Measurements from ENCODE around the gene IFFO2. TPM values are rescaled to one million over a fixed set of nuclear protein-coding genes. Genes with fewer than 3 reads are reported as not detected.

Gene IFFO2
- total and polyA plus RNA-seq, 2 of the 13 experiments (the other 11 are each of a cell fraction or from before 2014, with no cell fraction given): 7.3 to 16.7 TPM

- TF ChIP-seq, protein P1, sequence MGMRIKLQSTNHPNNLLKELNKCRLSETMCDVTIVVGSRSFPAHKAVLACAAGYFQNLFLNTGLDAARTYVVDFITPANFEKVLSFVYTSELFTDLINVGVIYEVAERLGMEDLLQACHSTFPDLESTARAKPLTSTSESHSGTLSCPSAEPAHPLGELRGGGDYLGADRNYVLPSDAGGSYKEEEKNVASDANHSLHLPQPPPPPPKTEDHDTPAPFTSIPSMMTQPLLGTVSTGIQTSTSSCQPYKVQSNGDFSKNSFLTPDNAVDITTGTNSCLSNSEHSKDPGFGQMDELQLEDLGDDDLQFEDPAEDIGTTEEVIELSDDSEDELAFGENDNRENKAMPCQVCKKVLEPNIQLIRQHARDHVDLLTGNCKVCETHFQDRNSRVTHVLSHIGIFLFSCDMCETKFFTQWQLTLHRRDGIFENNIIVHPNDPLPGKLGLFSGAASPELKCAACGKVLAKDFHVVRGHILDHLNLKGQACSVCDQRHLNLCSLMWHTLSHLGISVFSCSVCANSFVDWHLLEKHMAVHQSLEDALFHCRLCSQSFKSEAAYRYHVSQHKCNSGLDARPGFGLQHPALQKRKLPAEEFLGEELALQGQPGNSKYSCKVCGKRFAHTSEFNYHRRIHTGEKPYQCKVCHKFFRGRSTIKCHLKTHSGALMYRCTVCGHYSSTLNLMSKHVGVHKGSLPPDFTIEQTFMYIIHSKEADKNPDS (CRISPR knock-in tag; IDR thresholded peaks at IDR 0.05): no peak
- TF ChIP-seq RBM22 (optimal IDR thresholded peaks at IDR 0.05; ENCODE audit: low read length) (peak; percentile 69), TEAD3 (CRISPR knock-in tag; optimal IDR thresholded peaks at IDR 0.05; ENCODE audit: borderline replicate concordance) (peak; percentile 88), CEBPB (IDR thresholded peaks at IDR 0.05; ENCODE audit: borderline replicate concordance, low read depth, low read length) (peak; percentile 88), SSRP1 (CRISPR knock-in tag; IDR thresholded peaks at IDR 0.05) (0 out of 2 replicates have a peak, but pooled peaks have one; percentile 67), ZBTB44 (CRISPR knock-in tag; IDR thresholded peaks at IDR 0.05) (no peak)
- TF ChIP-seq, protein P2, sequence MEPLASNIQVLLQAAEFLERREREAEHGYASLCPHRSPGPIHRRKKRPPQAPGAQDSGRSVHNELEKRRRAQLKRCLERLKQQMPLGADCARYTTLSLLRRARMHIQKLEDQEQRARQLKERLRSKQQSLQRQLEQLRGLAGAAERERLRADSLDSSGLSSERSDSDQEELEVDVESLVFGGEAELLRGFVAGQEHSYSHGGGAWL (CRISPR knock-in tag; IDR thresholded peaks at IDR 0.05): no peak
- TF ChIP-seq, protein P3, sequence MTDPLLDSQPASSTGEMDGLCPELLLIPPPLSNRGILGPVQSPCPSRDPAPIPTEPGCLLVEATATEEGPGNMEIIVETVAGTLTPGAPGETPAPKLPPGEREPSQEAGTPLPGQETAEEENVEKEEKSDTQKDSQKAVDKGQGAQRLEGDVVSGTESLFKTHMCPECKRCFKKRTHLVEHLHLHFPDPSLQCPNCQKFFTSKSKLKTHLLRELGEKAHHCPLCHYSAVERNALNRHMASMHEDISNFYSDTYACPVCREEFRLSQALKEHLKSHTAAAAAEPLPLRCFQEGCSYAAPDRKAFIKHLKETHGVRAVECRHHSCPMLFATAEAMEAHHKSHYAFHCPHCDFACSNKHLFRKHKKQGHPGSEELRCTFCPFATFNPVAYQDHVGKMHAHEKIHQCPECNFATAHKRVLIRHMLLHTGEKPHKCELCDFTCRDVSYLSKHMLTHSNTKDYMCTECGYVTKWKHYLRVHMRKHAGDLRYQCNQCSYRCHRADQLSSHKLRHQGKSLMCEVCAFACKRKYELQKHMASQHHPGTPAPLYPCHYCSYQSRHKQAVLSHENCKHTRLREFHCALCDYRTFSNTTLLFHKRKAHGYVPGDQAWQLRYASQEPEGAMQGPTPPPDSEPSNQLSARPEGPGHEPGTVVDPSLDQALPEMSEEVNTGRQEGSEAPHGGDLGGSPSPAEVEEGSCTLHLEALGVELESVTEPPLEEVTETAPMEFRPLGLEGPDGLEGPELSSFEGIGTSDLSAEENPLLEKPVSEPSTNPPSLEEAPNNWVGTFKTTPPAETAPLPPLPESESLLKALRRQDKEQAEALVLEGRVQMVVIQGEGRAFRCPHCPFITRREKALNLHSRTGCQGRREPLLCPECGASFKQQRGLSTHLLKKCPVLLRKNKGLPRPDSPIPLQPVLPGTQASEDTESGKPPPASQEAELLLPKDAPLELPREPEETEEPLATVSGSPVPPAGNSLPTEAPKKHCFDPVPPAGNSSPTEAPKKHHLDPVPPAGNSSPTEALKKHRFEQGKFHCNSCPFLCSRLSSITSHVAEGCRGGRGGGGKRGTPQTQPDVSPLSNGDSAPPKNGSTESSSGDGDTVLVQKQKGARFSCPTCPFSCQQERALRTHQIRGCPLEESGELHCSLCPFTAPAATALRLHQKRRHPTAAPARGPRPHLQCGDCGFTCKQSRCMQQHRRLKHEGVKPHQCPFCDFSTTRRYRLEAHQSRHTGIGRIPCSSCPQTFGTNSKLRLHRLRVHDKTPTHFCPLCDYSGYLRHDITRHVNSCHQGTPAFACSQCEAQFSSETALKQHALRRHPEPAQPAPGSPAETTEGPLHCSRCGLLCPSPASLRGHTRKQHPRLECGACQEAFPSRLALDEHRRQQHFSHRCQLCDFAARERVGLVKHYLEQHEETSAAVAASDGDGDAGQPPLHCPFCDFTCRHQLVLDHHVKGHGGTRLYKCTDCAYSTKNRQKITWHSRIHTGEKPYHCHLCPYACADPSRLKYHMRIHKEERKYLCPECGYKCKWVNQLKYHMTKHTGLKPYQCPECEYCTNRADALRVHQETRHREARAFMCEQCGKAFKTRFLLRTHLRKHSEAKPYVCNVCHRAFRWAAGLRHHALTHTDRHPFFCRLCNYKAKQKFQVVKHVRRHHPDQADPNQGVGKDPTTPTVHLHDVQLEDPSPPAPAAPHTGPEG (CRISPR knock-in tag; IDR thresholded peaks at IDR 0.05): no peak
- TF ChIP-seq, protein P4, sequence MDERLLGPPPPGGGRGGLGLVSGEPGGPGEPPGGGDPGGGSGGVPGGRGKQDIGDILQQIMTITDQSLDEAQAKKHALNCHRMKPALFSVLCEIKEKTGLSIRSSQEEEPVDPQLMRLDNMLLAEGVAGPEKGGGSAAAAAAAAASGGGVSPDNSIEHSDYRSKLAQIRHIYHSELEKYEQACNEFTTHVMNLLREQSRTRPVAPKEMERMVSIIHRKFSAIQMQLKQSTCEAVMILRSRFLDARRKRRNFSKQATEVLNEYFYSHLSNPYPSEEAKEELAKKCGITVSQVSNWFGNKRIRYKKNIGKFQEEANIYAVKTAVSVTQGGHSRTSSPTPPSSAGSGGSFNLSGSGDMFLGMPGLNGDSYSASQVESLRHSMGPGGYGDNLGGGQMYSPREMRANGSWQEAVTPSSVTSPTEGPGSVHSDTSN (CRISPR knock-in tag; IDR thresholded peaks at IDR 0.05): no peak
- TF ChIP-seq, protein P5, sequence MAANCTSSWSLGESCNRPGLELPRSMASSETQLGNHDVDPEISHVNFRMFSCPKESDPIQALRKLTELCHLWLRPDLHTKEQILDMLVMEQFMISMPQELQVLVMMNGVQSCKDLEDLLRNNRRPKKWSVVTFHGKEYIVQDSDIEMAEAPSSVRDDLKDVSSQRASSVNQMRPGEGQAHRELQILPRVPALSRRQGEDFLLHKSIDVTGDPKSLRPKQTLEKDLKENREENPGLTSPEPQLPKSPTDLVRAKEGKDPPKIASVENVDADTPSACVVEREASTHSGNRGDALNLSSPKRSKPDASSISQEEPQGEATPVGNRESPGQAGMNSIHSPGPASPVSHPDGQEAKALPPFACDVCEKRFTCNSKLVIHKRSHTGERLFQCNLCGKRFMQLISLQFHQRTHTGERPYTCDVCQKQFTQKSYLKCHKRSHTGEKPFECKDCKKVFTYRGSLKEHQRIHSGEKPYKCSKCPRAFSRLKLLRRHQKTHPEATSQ (CRISPR knock-in tag; IDR thresholded peaks at IDR 0.05; ENCODE audit: borderline replicate concordance): no peak
- TF ChIP-seq, protein P6, sequence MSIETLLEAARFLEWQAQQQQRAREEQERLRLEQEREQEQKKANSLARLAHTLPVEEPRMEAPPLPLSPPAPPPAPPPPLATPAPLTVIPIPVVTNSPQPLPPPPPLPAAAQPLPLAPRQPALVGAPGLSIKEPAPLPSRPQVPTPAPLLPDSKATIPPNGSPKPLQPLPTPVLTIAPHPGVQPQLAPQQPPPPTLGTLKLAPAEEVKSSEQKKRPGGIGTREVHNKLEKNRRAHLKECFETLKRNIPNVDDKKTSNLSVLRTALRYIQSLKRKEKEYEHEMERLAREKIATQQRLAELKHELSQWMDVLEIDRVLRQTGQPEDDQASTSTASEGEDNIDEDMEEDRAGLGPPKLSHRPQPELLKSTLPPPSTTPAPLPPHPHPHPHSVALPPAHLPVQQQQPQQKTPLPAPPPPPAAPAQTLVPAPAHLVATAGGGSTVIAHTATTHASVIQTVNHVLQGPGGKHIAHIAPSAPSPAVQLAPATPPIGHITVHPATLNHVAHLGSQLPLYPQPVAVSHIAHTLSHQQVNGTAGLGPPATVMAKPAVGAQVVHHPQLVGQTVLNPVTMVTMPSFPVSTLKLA (IDR thresholded peaks at IDR 0.05): no peak; the same call in 1 of the 2 replicates
Measured at GRCh38 chr1:18901147-18901951, 55.1 kb downstream of the IFFO2 start (continued).
